ENCODE data around the gene OR2B6. TPM values are rescaled to one million over a fixed set of nuclear protein-coding genes. Genes with fewer than 3 reads are reported as not detected.

Gene OR2B6
- total RNA-seq, 1 experiment from 2014 or later, result not detected

DNA sequence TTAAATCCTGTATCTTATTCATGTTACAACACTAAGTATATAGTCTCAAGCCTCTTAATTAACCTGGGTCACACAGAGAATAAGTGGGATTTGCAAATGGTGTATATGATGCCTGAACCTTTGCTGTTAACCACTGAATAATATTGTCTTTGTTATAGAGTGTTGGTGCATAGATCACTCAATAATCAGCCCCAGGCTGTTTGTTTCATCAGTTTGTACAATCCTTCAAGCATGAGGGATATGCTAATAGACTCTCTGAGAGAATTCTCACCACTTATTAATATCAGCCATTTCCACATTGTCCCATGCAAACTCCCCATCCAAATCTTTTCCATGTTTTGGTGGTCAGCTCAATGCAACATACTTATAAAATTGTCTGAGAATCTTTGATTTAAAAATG, 21.7 kb downstream of the OR2B6 start (continued):
- TF ChIP-seq ATF3 (CRISPR knock-in tag; conservative IDR thresholded peaks at IDR 0.05) (no peak), ETV6 (CRISPR knock-in tag; IDR thresholded peaks at IDR 0.05) (no peak), NR2C2 (CRISPR knock-in tag; IDR thresholded peaks at IDR 0.05) (no peak), MLX (CRISPR knock-in tag; IDR thresholded peaks at IDR 0.05) (no peak), TCF7 (CRISPR knock-in tag; IDR thresholded peaks at IDR 0.05; ENCODE audit: low read depth) (no peak), ELF4 (CRISPR knock-in tag; IDR thresholded peaks at IDR 0.05; ENCODE audit: low read depth) (no peak), MXD4 (CRISPR knock-in tag; IDR thresholded peaks at IDR 0.05; ENCODE audit: borderline replicate concordance) (no peak)

GRCh38 chr6:27980111-27980510, 23.1 kb downstream of the OR2B6 start:
- ChIA-PET POLR2A (no interaction called here), CTCF (no interaction called here)
- no peak for DNase-seq (ENCODE audit: low spot score)
- no peaks in the 10 kb centered on the region for H3K4me1 Mint-ChIP-seq
- H3K36me3 Mint-ChIP-seq, result no peaks in the 10 kb centered on the region
- H3K27ac Mint-ChIP-seq, result no peak overlapping the region
- no peak for ATAC-seq
- no peak overlapping the region for H3K4me3 Mint-ChIP-seq
- peaks cover 23% of the 10 kb centered on the region for H3K27me3 Mint-ChIP-seq (ENCODE audit: low read depth)
- no peaks in the 10 kb centered on the region for H3K9me3 Mint-ChIP-seq
- no peak for TF ChIP-seq NR1H2 (CRISPR knock-in tag; IDR thresholded peaks at IDR 0.05)
- no peak for TF ChIP-seq GTF2I (CRISPR knock-in tag; conservative IDR thresholded peaks at IDR 0.05)
- TF ChIP-seq, protein P1, sequence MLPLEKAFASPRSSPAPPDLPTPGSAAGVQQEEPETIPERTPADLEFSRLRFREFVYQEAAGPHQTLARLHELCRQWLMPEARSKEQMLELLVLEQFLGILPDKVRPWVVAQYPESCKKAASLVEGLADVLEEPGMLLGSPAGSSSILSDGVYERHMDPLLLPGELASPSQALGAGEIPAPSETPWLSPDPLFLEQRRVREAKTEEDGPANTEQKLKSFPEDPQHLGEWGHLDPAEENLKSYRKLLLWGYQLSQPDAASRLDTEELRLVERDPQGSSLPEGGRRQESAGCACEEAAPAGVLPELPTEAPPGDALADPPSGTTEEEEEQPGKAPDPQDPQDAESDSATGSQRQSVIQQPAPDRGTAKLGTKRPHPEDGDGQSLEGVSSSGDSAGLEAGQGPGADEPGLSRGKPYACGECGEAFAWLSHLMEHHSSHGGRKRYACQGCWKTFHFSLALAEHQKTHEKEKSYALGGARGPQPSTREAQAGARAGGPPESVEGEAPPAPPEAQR (CRISPR knock-in tag; IDR thresholded peaks at IDR 0.05), result no peak
- TF ChIP-seq KAT7 (CRISPR knock-in tag; IDR thresholded peaks at IDR 0.05; ENCODE audit: borderline replicate concordance), result no peak
- TF ChIP-seq ZNF121 (CRISPR knock-in tag; IDR thresholded peaks at IDR 0.05), result no peak
- TF ChIP-seq, protein P2, sequence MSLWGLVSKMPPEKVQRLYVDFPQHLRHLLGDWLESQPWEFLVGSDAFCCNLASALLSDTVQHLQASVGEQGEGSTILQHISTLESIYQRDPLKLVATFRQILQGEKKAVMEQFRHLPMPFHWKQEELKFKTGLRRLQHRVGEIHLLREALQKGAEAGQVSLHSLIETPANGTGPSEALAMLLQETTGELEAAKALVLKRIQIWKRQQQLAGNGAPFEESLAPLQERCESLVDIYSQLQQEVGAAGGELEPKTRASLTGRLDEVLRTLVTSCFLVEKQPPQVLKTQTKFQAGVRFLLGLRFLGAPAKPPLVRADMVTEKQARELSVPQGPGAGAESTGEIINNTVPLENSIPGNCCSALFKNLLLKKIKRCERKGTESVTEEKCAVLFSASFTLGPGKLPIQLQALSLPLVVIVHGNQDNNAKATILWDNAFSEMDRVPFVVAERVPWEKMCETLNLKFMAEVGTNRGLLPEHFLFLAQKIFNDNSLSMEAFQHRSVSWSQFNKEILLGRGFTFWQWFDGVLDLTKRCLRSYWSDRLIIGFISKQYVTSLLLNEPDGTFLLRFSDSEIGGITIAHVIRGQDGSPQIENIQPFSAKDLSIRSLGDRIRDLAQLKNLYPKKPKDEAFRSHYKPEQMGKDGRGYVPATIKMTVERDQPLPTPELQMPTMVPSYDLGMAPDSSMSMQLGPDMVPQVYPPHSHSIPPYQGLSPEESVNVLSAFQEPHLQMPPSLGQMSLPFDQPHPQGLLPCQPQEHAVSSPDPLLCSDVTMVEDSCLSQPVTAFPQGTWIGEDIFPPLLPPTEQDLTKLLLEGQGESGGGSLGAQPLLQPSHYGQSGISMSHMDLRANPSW (CRISPR knock-in tag; conservative IDR thresholded peaks at IDR 0.05; ENCODE audit: low read depth), result no peak
- TF ChIP-seq, protein P3, sequence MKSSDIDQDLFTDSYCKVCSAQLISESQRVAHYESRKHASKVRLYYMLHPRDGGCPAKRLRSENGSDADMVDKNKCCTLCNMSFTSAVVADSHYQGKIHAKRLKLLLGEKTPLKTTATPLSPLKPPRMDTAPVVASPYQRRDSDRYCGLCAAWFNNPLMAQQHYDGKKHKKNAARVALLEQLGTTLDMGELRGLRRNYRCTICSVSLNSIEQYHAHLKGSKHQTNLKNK (CRISPR knock-in tag; IDR thresholded peaks at IDR 0.05), result no peak
- no peak for TF ChIP-seq ZBTB43 (CRISPR knock-in tag; IDR thresholded peaks at IDR 0.05)
- no peak for TF ChIP-seq CREM (CRISPR knock-in tag; IDR thresholded peaks at IDR 0.05)
- no peak for TF ChIP-seq FOXJ3 (CRISPR knock-in tag; IDR thresholded peaks at IDR 0.05; ENCODE audit: borderline replicate concordance)
- no peak for TF ChIP-seq ZNF671 (CRISPR knock-in tag; IDR thresholded peaks at IDR 0.05)
- TF ChIP-seq ATF1 (CRISPR knock-in tag; IDR thresholded peaks at IDR 0.05), result no peak
- TF ChIP-seq, protein P4, sequence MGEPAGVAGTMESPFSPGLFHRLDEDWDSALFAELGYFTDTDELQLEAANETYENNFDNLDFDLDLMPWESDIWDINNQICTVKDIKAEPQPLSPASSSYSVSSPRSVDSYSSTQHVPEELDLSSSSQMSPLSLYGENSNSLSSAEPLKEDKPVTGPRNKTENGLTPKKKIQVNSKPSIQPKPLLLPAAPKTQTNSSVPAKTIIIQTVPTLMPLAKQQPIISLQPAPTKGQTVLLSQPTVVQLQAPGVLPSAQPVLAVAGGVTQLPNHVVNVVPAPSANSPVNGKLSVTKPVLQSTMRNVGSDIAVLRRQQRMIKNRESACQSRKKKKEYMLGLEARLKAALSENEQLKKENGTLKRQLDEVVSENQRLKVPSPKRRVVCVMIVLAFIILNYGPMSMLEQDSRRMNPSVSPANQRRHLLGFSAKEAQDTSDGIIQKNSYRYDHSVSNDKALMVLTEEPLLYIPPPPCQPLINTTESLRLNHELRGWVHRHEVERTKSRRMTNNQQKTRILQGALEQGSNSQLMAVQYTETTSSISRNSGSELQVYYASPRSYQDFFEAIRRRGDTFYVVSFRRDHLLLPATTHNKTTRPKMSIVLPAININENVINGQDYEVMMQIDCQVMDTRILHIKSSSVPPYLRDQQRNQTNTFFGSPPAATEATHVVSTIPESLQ (CRISPR knock-in tag; IDR thresholded peaks at IDR 0.05), result no peak
- TF ChIP-seq, protein P5, sequence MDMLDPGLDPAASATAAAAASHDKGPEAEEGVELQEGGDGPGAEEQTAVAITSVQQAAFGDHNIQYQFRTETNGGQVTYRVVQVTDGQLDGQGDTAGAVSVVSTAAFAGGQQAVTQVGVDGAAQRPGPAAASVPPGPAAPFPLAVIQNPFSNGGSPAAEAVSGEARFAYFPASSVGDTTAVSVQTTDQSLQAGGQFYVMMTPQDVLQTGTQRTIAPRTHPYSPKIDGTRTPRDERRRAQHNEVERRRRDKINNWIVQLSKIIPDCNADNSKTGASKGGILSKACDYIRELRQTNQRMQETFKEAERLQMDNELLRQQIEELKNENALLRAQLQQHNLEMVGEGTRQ (CRISPR knock-in tag; IDR thresholded peaks at IDR 0.05), result no peak
- no peak for TF ChIP-seq ZNF512 (CRISPR knock-in tag; IDR thresholded peaks at IDR 0.05; ENCODE audit: borderline replicate concordance)
- no peak for TF ChIP-seq IRF1 (CRISPR knock-in tag; IDR thresholded peaks at IDR 0.05)
- no peak for TF ChIP-seq MLX (CRISPR knock-in tag; IDR thresholded peaks at IDR 0.05)
